Gastroesophageal sphincter (tissue), 3 donors: ENCODE results near the gene RYR2.

ENCODE experiments used
- CTCF ChIP-seq, 4 experiments: fragments of 200-600 bp in 2 of 4; fragments of 450-650 bp in 2 of 4; sonication (generic) in 1 of 4; IDR thresholded peaks; one replicate each; pipeline ENCODE4 v1.5.1; 2017 to 2019; ENCODE audit warnings: antibody characterized with exemption in 4 of 4, mild to moderate bottlenecking in 2 of 4, moderate library complexity in 2 of 4
- EP300 ChIP-seq: sonication (generic); formaldehyde crosslinking; IDR thresholded peaks from one replicate; pipeline ENCODE4 v1.6.1; 2017; ENCODE audit warnings: antibody characterized with exemption, mild to moderate bottlenecking

GRCh38 chr1:237041461-237041794 lies 556 bp upstream of the RYR2 start:
- TF ChIP-seq CTCF (IDR thresholded peaks at IDR 0.05) (no peak), EP300 (no peak)
